Transverse colon (tissue), 4 donors: ENCODE results near the gene GPR173. TPM values are rescaled to one million over a fixed set of nuclear protein-coding genes. Genes with fewer than 3 reads are reported as not detected.
A peak's percentile ranks its signal among the peaks of the same experiment; 100 is the strongest.

Experiments used
- DNase-seq: peaks from one replicate; pipeline ENCODE4 v3.0.0-alpha.2; 2019
- H3K27ac ChIP-seq, 4 donors: fragments of 200-600 bp; sonication (generic); 2 replicates each; pipeline ENCODE4 v1.5.1; 2016 to 2018; ENCODE audit warnings: inconsistent platforms in 4 of 4
- H3K27me3 ChIP-seq: fragments of 200-600 bp; sonication (generic); 2 replicates; pipeline ENCODE4 v1.5.1; 2017; ENCODE audit warnings: inconsistent platforms
- H3K36me3 ChIP-seq, 4 donors: fragments of 200-600 bp; sonication (generic); 2 replicates each; pipeline ENCODE4 v1.5.1; 2017 to 2019; ENCODE audit warnings: inconsistent platforms in 4 of 4
- H3K4me1 ChIP-seq, 4 donors: fragments of 200-600 bp; sonication (generic); 2 replicates each; pipeline ENCODE4 v1.5.1; 2017 to 2020; ENCODE audit warnings: inconsistent platforms in 4 of 4
- H3K4me3 ChIP-seq, 4 donors: fragments of 200-600 bp; sonication (generic); 1 replicate in 1 of 4; 2 replicates in 3 of 4; pipeline versions ENCODE4 v1.5.1 to v1.6.1; 2017 to 2019; ENCODE audit warnings: inconsistent platforms in 4 of 4
- H3K9me3 ChIP-seq, 2 donors: fragments of 200-600 bp; sonication (generic); 2 replicates each; pipeline ENCODE4 v1.5.1; 2017 to 2019; ENCODE audit warnings: inconsistent platforms in 2 of 2
- CTCF ChIP-seq, 5 experiments: fragments of 200-600 bp in 3 of 5; fragments of 450-650 bp in 2 of 5; sonication (generic) in 3 of 5; IDR thresholded peaks; 1 replicate in 2 of 5; 2 replicates in 3 of 5; pipeline ENCODE4 v1.5.1; 2016 to 2017; ENCODE audit warnings: antibody characterized with exemption in 5 of 5, inconsistent platforms in 3 of 5, mild to moderate bottlenecking in 2 of 5, moderate library complexity in 1 of 5
- EP300 ChIP-seq: sonication (generic); formaldehyde crosslinking; IDR thresholded peaks from one replicate; pipeline ENCODE4 v1.6.1; 2017; ENCODE audit warnings: antibody characterized with exemption, low read depth
- POLR2A ChIP-seq: fragments of 450-650 bp; IDR thresholded peaks from one replicate; pipeline ENCODE4 v1.6.1; 2016; ENCODE audit warnings: antibody characterized with exemption, mild to moderate bottlenecking, moderate library complexity
- POLR2AphosphoS5 ChIP-seq, 3 donors: sonication (generic); formaldehyde crosslinking; IDR thresholded peaks; one replicate each; pipeline ENCODE4 v1.6.1; 2016; ENCODE audit warnings: antibody characterized with exemption in 3 of 3
- WGBS, 2 donors: methylation state at CpG; one replicate each; pipeline ENCODE4 v1.1.5; 2018; ENCODE audit warnings: low coverage in 1 of 2; 5-methylcytosine and 5-hydroxymethylcytosine counted together
- in situ Hi-C, 4 donors: fragments of 200-750 bp; cut with MboI; loops; one replicate each; pipeline versions ENCODE4 v1.15.0 to v1.15.1; 2017; ENCODE audit warnings: low sequenced_read_pairs in 3 of 4, low pct_ligation_motif_present in 1 of 4, low pct_unique_long_range_greater_than_20kb in 1 of 4
- intact Hi-C: fragments of 100-400 bp; cut with DNase I; formaldehyde crosslinking; loops from one replicate; pipeline ENCODE4 v1.15.1; 2023; ENCODE audit warnings: low total_unique reads
- total RNA-seq, 4 donors: library from RNA; depleted of rRNA; stranded (reverse); fragments of >200 nt; gene quantifications; one replicate each; pipeline ENCODE4 v1.1.0, GENCODE V29; 2016

The GPR173 gene
- total RNA-seq: 1 to 10 TPM in 2 of 4 donors, under 1 TPM in 2; 0.27 to 5.2 (median 1.1) TPM

GRCh38 chrX:53048169-53049126 is at the start of gene GPR173:
Gene GPR173, plus strand, starts transcription at chrX:53048789. Its CDS starts 27,833 bp downstream, at chrX:53076622.
- no peak for TF ChIP-seq EP300
- TF ChIP-seq POLR2AphosphoS5 (IDR thresholded peaks at IDR 0.05): no peak
- TF ChIP-seq POLR2A: no peak
- no peak for TF ChIP-seq CTCF (IDR thresholded peaks at IDR 0.05)
- Histone ChIP-seq H3K27me3 (no peaks in the 10 kb centered on the region), H3K4me3 (peak within 1 kb of the TSS in 3 of 4 donors; percentile 28 to 44 (median 32)), H3K27ac (peak within 1 kb of the TSS in 2 of 4 donors; percentile 14 to 34), H3K4me1 (no peaks in the 10 kb centered on the region), H3K9me3 (no peaks in the 10 kb centered on the region), H3K36me3 (no peaks in the 10 kb centered on the region)
- intact Hi-C loops (no loop called here), in situ Hi-C loops (no loop called here)
- WGBS, 2 donors: 37% methylated on average over 31 of the region's 38 CpGs; no CpG with 5 or more reads in 1 of the 2 donors
- DNase-seq: peak; percentile 21

GRCh38 chrX:53000447-53001135 is 48.0 kb upstream of the GPR173 start:
- Histone ChIP-seq H3K36me3 (no peaks in the 10 kb centered on the region), H3K4me1 (peaks cover 0 to 3% (median 0%) of the 10 kb centered on the region in 4 donors), H3K9me3 (no peaks in the 10 kb centered on the region), H3K4me3 (no peak overlapping the region), H3K27ac (no peak overlapping the region), H3K27me3 (no peaks in the 10 kb centered on the region)
- 75% methylated on average over 27 of the region's 36 CpGs; no CpG with 5 or more reads in 1 of the 2 donors for WGBS, 2 donors
- no peak for DNase-seq
- in situ Hi-C loops: no loop called here
- TF ChIP-seq CTCF (IDR thresholded peaks at IDR 0.05) (no peak), POLR2AphosphoS5 (IDR thresholded peaks at IDR 0.05) (no peak), EP300 (no peak), POLR2A (no peak)
- intact Hi-C loops: no loop called here

GRCh38 chrX:53001958-53002357 is 46.6 kb upstream of the GPR173 start:
- Histone ChIP-seq H3K27ac (no peak overlapping the region), H3K4me3 (no peak overlapping the region), H3K36me3 (no peaks in the 10 kb centered on the region), H3K27me3 (no peaks in the 10 kb centered on the region), H3K4me1 (no peaks in the 10 kb centered on the region), H3K9me3 (no peaks in the 10 kb centered on the region)
- in situ Hi-C loops (no loop called here), intact Hi-C loops (no loop called here)
- DNase-seq: no peak
- TF ChIP-seq CTCF (IDR thresholded peaks at IDR 0.05) (no peak), POLR2A (no peak), POLR2AphosphoS5 (IDR thresholded peaks at IDR 0.05) (no peak), EP300 (no peak)
- WGBS, 2 donors: 90% methylated on average over 2 of the region's 2 CpGs

GRCh38 chrX:53003111-53003510 is 45.5 kb upstream of the GPR173 start:
- TF ChIP-seq POLR2AphosphoS5 (IDR thresholded peaks at IDR 0.05) (no peak), POLR2A (no peak), EP300 (no peak), CTCF (IDR thresholded peaks at IDR 0.05) (no peak)
- no peak overlapping the region for H3K27ac ChIP-seq
- DNase-seq: no peak
- WGBS, 2 donors: 27 to 48% methylated on average over 2 to 6 of the region's 6 CpGs
- no peaks in the 10 kb centered on the region for H3K9me3 ChIP-seq
- no peak overlapping the region for H3K4me3 ChIP-seq
- H3K4me1 ChIP-seq: no peaks in the 10 kb centered on the region
- in situ Hi-C loops (no loop called here), intact Hi-C loops (no loop called here)
- no peaks in the 10 kb centered on the region for H3K36me3 ChIP-seq
- H3K27me3 ChIP-seq: no peaks in the 10 kb centered on the region
